ENCODE data around the gene AGAP3. TPM values are rescaled to one million over a fixed set of nuclear protein-coding genes. Genes with fewer than 3 reads are reported as not detected.

Gene AGAP3
- total RNA-seq, 1 donor from 2014 or later: 7.4 TPM

GRCh38 chr7:151056666-151057505 lies 29.4 kb upstream of the AGAP3 start:
- H3K27ac Mint-ChIP-seq: no peak overlapping the region
- no peak for DNase-seq
- H3K27me3 Mint-ChIP-seq: peaks cover 4% of the 10 kb centered on the region
- ATAC-seq (ENCODE audit: low read depth): no peak
- no peak for TF ChIP-seq CTCF (IDR thresholded peaks at IDR 0.05)
- intact Hi-C loops (cut with micrococcal nuclease): loop anchor here (10.0 kb wide), 2 partner anchors 288 to 1222 kb away; partner anchors contain the start of genes NUB1 and ZNF862
- POLR2A ChIA-PET: interaction anchor here (0.5 kb wide), 1 partner anchor 19 kb away, joined by 3 read pairs; no protein-coding TSS in a partner anchor
- H3K9me3 Mint-ChIP-seq: no peaks in the 10 kb centered on the region
- peaks cover 7% of the 10 kb centered on the region for H3K36me3 Mint-ChIP-seq (ENCODE audit: low read depth)
- peak overlapping the region; percentile 92 for H3K4me3 Mint-ChIP-seq
- peaks cover 39% of the 10 kb centered on the region for H3K4me1 Mint-ChIP-seq
- CTCF ChIA-PET: no interaction called here

GRCh38 chr7:151057506-151057988 lies 28.7 kb upstream of the AGAP3 start, which contains the start of gene CDK5:
TSS of gene CDK5 (minus strand) at chr7:151057897. CDS start at chr7:151057848, 49 bp downstream.
- Mint-ChIP-seq H3K27me3 (peaks cover 1% of the 10 kb centered on the region), H3K9me3 (no peaks in the 10 kb centered on the region), H3K4me1 (peaks cover 38% of the 10 kb centered on the region), H3K4me3 (peak within 1 kb of the TSS; percentile 92), H3K27ac (peak within 1 kb of the TSS; percentile 89), H3K36me3 (ENCODE audit: low read depth) (peaks cover 7% of the 10 kb centered on the region)
- ATAC-seq (ENCODE audit: low read depth) (peak; percentile 1), DNase-seq (no peak)
- POLR2A ChIA-PET: interaction anchor here (0.5 kb wide), 1 partner anchor 19 kb away, joined by 3 read pairs; no protein-coding TSS in a partner anchor
- no peak for TF ChIP-seq CTCF (IDR thresholded peaks at IDR 0.05)
- CTCF ChIA-PET: no interaction called here
- intact Hi-C loops (cut with micrococcal nuclease): loop anchor here (10.0 kb wide), 2 partner anchors 287 to 1223 kb away; partner anchors contain the start of genes NUB1 and ZNF862

GRCh38 chr7:151057989-151058780 lies 28.1 kb upstream of the AGAP3 start:
- H3K9me3 Mint-ChIP-seq: no peaks in the 10 kb centered on the region
- intact Hi-C loops (cut with micrococcal nuclease): loop anchor here (1.0 to 10.0 kb wide), 10 partner anchors 22 to 1223 kb away; partner anchors contain the start of genes ABCB8, ABCF2, CHPF2 and FASTK
- peak overlapping the region; percentile 89 for H3K27ac Mint-ChIP-seq
- ATAC-seq (ENCODE audit: low read depth) (peak; percentile 93), DNase-seq (peak; percentile 91)
- TF ChIP-seq CTCF (IDR thresholded peaks at IDR 0.05): no peak
- H3K36me3 Mint-ChIP-seq (ENCODE audit: low read depth): peaks cover 7% of the 10 kb centered on the region
- no peaks in the 10 kb centered on the region for H3K27me3 Mint-ChIP-seq
- peak overlapping the region; percentile 92 for H3K4me3 Mint-ChIP-seq
- ChIA-PET POLR2A (interaction anchor here (0.6 to 3.2 kb wide), 4 partner anchors 22 to 53 kb away, joined by 5 to 19 read pairs (median 10); partner anchors contain the start of genes ABCB8, FASTK and TMUB1), CTCF (no interaction called here)
- H3K4me1 Mint-ChIP-seq: peaks cover 36% of the 10 kb centered on the region

GRCh38 chr7:151058781-151059366 lies 27.4 kb upstream of the AGAP3 start:
- DNase-seq: no peak
- H3K4me1 Mint-ChIP-seq: peaks cover 36% of the 10 kb centered on the region
- intact Hi-C loops (cut with micrococcal nuclease): loop anchor here (1.0 to 10.0 kb wide), 13 partner anchors 21 to 1224 kb away; partner anchors contain the start of genes ABCB8, ABCF2, CHPF2 and FASTK

More at GRCh38 chr7:151058781-151059366, 27.4 kb upstream of the AGAP3 start:
- H3K9me3 Mint-ChIP-seq: no peaks in the 10 kb centered on the region
- POLR2A ChIA-PET: interaction anchor here (0.6 to 3.2 kb wide), 4 partner anchors 22 to 52 kb away, joined by 5 to 19 read pairs (median 10); partner anchors contain the start of genes ABCB8, FASTK and TMUB1
- peak overlapping the region; percentile 92 for H3K4me3 Mint-ChIP-seq
- no peaks in the 10 kb centered on the region for H3K27me3 Mint-ChIP-seq
- peak overlapping the region; percentile 89 for H3K27ac Mint-ChIP-seq
- CTCF ChIA-PET: no interaction called here
- peaks cover 10% of the 10 kb centered on the region for H3K36me3 Mint-ChIP-seq (ENCODE audit: low read depth)
- no peak for ATAC-seq (ENCODE audit: low read depth)
- TF ChIP-seq CTCF (IDR thresholded peaks at IDR 0.05): no peak

All from activated B cell treated with CpG ODN at 0.5 μM for 24 hours (primary cell).